Astrocyte of the spinal cord (primary cell): ENCODE data around the gene CNTN2.

Source experiments
- DNase-seq: peaks from one replicate; pipeline ENCODE4 v3.0.0; 2011; ENCODE audit warnings: low read depth, low spot score
- H3K4me3 ChIP-seq: 2 replicates; pipeline ENCODE4 v1.5.1; 2011; ENCODE audit warnings: low read depth, mild to moderate bottlenecking, low read length, moderate library complexity
- in situ Hi-C: cut with HindIII; loops from 2 replicates; pipeline ENCODE4 v1.10.0; 2017; ENCODE audit warnings: low sequenced_read_pairs
- TF ChIP-seq, protein P1 (sequence below): IDR thresholded peaks from 2 replicates; pipeline ENCODE4 v1.5.1; 2012; ENCODE audit warnings: low read depth, mild to moderate bottlenecking, low read length, inconsistent platforms

Gene CNTN2

DNA sequence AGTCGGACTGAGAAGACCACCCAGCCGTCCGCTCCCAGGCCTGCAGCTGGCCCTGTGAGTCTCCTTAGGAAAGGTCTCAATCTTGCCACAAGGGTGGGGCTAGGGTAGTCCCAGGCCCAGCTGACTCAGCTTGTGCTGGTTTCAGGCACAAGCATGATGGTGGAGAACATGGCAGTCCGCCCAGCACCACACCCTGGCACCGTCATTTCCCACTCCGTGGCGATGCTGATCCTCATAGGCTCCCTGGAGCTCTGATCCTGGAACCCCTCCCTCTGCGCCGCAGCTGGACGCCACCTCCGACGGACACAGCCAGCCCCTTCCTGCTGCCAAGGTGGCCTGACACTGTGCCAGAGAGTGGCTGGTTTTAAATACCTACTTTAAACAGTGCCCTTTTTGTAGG, 30.5 kb downstream of the CNTN2 start:
- DNase-seq = no peak
- no peak overlapping the region for H3K4me3 ChIP-seq
- in situ Hi-C loops = no loop called here
- TF ChIP-seq, protein P1, sequence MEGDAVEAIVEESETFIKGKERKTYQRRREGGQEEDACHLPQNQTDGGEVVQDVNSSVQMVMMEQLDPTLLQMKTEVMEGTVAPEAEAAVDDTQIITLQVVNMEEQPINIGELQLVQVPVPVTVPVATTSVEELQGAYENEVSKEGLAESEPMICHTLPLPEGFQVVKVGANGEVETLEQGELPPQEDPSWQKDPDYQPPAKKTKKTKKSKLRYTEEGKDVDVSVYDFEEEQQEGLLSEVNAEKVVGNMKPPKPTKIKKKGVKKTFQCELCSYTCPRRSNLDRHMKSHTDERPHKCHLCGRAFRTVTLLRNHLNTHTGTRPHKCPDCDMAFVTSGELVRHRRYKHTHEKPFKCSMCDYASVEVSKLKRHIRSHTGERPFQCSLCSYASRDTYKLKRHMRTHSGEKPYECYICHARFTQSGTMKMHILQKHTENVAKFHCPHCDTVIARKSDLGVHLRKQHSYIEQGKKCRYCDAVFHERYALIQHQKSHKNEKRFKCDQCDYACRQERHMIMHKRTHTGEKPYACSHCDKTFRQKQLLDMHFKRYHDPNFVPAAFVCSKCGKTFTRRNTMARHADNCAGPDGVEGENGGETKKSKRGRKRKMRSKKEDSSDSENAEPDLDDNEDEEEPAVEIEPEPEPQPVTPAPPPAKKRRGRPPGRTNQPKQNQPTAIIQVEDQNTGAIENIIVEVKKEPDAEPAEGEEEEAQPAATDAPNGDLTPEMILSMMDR = no peak

DNA sequence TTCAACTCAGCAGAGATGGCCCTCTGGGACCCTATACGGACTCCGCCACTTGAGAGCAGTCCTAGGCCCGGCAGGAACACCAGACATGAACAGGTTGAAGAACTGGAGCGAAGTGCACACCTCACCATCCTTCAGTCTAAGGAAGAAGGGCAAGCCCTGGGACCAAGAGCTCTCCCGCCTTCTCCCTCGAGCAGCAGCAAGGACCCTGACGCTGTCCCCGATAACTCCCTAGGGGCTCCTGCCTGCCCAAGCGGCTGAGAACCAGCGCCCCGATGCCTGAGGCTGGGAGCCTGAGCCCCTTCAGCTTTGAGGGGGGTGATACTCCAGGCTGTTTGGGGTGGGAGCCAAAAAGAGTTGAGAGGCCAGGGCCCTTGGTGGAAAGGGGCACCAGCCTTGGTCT, 31.1 kb downstream of the CNTN2 start:
- in situ Hi-C loops = no loop called here
- no peak for DNase-seq
- TF ChIP-seq, protein P1 = no peak
- no peak overlapping the region for H3K4me3 ChIP-seq

GRCh38 chr1:205074513-205074912, 31.5 kb downstream of the CNTN2 start:
- no peak overlapping the region for H3K4me3 ChIP-seq
- TF ChIP-seq, protein P1 = no peak
- in situ Hi-C loops = no loop called here
- no peak for DNase-seq

DNA sequence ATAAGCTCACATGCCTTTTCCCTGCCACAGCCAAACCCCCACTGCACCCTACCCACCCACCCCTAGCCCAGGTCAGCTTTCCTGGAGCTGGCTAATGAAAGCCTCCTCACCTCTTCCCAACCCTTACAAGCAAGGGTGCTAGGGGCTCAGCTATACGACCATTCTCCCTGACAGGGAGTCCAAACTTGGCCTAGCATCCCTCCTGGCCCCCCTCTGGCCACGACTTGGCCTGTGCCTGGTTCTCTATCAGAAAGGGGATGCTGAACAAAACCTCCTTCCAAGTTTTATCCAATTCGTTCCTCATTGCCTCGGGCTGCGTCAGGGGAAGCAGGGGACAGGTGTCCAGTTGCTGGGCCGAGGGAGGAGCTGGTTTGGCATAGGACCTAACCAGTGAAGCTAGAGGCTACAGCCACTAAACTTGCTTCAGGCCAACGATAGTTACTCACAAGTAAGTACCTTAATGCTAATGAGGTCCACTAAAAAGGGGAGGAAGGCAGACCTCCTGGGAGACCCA, 32.7 kb downstream of the CNTN2 start:
- in situ Hi-C loops = no loop called here
- TF ChIP-seq, protein P1 = no peak
- H3K4me3 ChIP-seq = no peak overlapping the region
- DNase-seq = no peak

DNA sequence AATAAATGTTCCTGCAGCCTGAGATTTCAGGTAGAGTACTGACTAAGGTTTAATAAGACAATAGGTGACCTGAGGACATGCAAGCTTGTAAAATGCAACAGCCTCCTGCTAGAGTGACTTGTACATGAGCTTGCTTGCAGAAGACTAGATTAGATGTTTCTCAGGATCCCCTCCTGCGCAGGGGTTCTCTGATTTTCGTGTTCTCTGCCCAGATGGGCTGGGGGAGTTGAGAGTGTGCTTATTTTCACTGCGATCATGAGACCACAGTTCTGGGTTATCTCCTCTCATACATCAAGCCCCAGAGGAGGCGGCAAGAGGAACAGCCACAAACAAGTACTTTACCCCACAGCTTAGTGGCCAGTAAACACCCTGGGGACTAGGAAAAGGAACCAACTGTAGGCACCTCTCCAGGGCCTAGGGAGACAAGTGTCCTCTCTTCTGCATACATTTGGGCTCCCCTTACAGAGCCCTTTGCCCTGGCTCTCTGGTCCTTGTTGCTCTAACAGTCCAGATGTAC, 33.3 kb downstream of the CNTN2 start:
- no peak for DNase-seq
- H3K4me3 ChIP-seq = no peak overlapping the region
- TF ChIP-seq, protein P1 = no peak
- in situ Hi-C loops = no loop called here

- no peak overlapping the region for H3K4me3 ChIP-seq
- in situ Hi-C loops = no loop called here
- TF ChIP-seq, protein P1 = no peak
- DNase-seq = no peak
Observed at GRCh38 chr1:205077158-205077933, 34.3 kb downstream of the CNTN2 start.
